Smooth muscle cell (in vitro differentiated cells): ENCODE measurements around the gene DBI. TPM values are rescaled to one million over a fixed set of nuclear protein-coding genes. Genes with fewer than 3 reads are reported as not detected.
"Not testable (repeated sequence)": the region's sequence is repeated elsewhere in the genome, so short reads cannot be mapped to it uniquely, and the experiment has no call there.

Source experiments
- DNase-seq: peaks from one replicate; lab custom pipeline; 2025; ENCODE audit not compliant: unreplicated experiment; lab: John Stamatoyannopoulos, UW
- H2AFZ ChIP-seq: fragments of 200-600 bp; sonication (generic); 2 replicates; pipeline ENCODE4 v1.6.0; 2016; ENCODE audit warnings: antibody characterized with exemption, low read depth, mild to moderate bottlenecking
- H3F3A ChIP-seq: fragments of 200-600 bp; sonication (generic); 2 replicates; pipeline ENCODE4 v1.6.0; 2017; ENCODE audit warnings: antibody characterized with exemption, low read depth
- H3K27ac ChIP-seq: fragments of 200-600 bp; sonication (generic); 2 replicates; pipeline ENCODE4 v1.5.1; 2016; ENCODE audit warnings: low read depth, mild to moderate bottlenecking
- H3K27me3 ChIP-seq: fragments of 200-600 bp; sonication (generic); 2 replicates; pipeline ENCODE4 v1.6.1; 2016; ENCODE audit warnings: low read depth, mild to moderate bottlenecking
- H3K36me3 ChIP-seq: fragments of 200-600 bp; sonication (generic); 2 replicates; pipeline ENCODE4 v1.5.1; 2016; ENCODE audit warnings: low read depth
- H3K4me1 ChIP-seq: fragments of 200-600 bp; sonication (generic); 2 replicates; pipeline ENCODE4 v1.5.1; 2016; ENCODE audit warnings: low read depth
- H3K4me2 ChIP-seq: fragments of 200-600 bp; sonication (generic); 2 replicates; pipeline ENCODE4 v1.6.0; 2016; ENCODE audit warnings: mild to moderate bottlenecking
- H3K4me3 ChIP-seq: fragments of 200-600 bp; sonication (generic); 2 replicates; pipeline ENCODE4 v1.5.1; 2016; ENCODE audit warnings: mild to moderate bottlenecking
- H3K79me2 ChIP-seq: fragments of 200-600 bp; sonication (generic); 2 replicates; pipeline ENCODE4 v1.6.0; 2016; ENCODE audit warnings: low read depth, mild to moderate bottlenecking
- H3K9ac ChIP-seq: fragments of 200-600 bp; sonication (generic); 2 replicates; pipeline ENCODE4 v1.6.0; 2016; ENCODE audit warnings: low read depth
- H3K9me3 ChIP-seq: fragments of 200-600 bp; sonication (generic); replicated peaks from 2 replicates; pipeline ENCODE4 v1.5.1; 2016; ENCODE audit warnings: low read depth
- H4K20me1 ChIP-seq: fragments of 200-600 bp; sonication (generic); 2 replicates; pipeline ENCODE4 v1.6.0; 2016; ENCODE audit warnings: low read depth
- WGBS: methylation state at CpG from one replicate; pipeline ENCODE4 v1.1.7; 2016; ENCODE audit warnings: low lambda C conversion rate; 5-methylcytosine and 5-hydroxymethylcytosine counted together
- polyA plus RNA-seq: library from polyadenylated mRNA; unstranded; fragments of >200 nt; fragmentation: Nextera tagmentation; extraction: Ambion mirVana; gene quantifications from 2 replicates; pipeline ENCODE4 v1.2.1, GENCODE V29; 2016
- total RNA-seq: library from RNA; depleted of rRNA; stranded (reverse); fragments of >200 nt; gene quantifications from 2 replicates; pipeline ENCODE4 v1.2.3, GENCODE V29; 2014
- TF ChIP-seq, protein P1 (sequence below): fragments of 200-600 bp; sonication (generic); IDR thresholded peaks from 2 replicates; pipeline ENCODE4 v1.5.1; 2017; ENCODE audit warnings: borderline replicate concordance, mild to moderate bottlenecking, antibody characterized with exemption; ENCODE audit not compliant: insufficient read depth, poor library complexity, severe bottlenecking

The DBI gene
- total and polyA plus RNA-seq, 2 experiments from 2014 or later, result 126 to 408 TPM

DNA sequence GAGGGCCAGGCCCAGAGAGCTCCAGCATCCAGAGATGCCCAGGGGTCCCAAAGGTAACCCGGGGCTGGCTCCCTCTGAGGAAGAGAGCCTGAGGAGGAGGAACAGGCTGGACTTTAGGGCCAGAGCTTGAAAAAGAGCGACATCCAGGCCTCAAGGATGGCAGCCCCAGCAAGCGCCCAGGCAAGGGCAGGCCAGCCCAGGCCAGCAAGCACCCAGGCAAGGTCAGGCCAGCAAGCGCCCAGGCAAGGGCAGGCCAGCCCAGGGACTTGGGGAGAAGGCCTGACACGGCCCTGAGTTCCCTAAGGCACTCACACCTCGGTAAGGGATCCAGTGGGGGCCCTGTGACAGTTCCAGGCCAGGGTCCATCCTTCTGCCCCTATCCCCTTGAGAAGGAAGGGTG, 30.4 kb downstream of the DBI start:
- no peak for DNase-seq
- Histone ChIP-seq H3K36me3 (no peaks in the 10 kb centered on the region), H4K20me1 (no peaks in the 10 kb centered on the region), H3K27me3 (no peaks in the 10 kb centered on the region), H3K9me3 (no peaks in the 10 kb centered on the region), H3F3A (no peaks in the 10 kb centered on the region), H2AFZ (no peak overlapping the region), H3K9ac (no peak overlapping the region), H3K79me2 (no peaks in the 10 kb centered on the region), H3K27ac (no peak overlapping the region), H3K4me2 (no peak overlapping the region), H3K4me1 (no peaks in the 10 kb centered on the region), H3K4me3 (no peak overlapping the region)
- 93% methylated on average over 6 of the region's 6 CpGs for WGBS
- TF ChIP-seq, protein P1, sequence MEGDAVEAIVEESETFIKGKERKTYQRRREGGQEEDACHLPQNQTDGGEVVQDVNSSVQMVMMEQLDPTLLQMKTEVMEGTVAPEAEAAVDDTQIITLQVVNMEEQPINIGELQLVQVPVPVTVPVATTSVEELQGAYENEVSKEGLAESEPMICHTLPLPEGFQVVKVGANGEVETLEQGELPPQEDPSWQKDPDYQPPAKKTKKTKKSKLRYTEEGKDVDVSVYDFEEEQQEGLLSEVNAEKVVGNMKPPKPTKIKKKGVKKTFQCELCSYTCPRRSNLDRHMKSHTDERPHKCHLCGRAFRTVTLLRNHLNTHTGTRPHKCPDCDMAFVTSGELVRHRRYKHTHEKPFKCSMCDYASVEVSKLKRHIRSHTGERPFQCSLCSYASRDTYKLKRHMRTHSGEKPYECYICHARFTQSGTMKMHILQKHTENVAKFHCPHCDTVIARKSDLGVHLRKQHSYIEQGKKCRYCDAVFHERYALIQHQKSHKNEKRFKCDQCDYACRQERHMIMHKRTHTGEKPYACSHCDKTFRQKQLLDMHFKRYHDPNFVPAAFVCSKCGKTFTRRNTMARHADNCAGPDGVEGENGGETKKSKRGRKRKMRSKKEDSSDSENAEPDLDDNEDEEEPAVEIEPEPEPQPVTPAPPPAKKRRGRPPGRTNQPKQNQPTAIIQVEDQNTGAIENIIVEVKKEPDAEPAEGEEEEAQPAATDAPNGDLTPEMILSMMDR, result no peak

DNA sequence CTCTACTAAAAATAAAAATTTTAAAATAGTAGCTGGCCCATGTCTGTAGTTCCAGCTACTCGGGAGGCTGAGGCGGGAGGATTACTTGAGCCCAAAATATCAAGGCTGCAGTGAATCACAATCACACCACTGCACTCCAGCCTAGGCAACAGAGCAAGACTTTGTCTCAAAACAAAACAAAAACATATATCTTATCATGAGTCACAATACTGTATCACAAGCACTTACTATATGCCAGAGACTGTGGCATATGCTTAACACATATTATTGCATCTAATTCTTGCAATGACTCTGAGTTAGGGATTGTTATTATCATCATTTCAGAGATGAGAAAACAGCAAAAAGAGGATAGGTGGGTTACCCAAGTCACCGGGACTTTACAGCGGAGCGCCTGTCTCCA, 35.3 kb downstream of the DBI start:
- no peak for DNase-seq
- H3F3A ChIP-seq, result no peaks in the 10 kb centered on the region
- no peaks in the 10 kb centered on the region for H4K20me1 ChIP-seq
- no peaks in the 10 kb centered on the region for H3K27me3 ChIP-seq
- H3K79me2 ChIP-seq, result no peaks in the 10 kb centered on the region
- no peaks in the 10 kb centered on the region for H3K9me3 ChIP-seq
- no peaks in the 10 kb centered on the region for H3K36me3 ChIP-seq
- no peak overlapping the region for H3K4me2 ChIP-seq
- H3K4me3 ChIP-seq, result no peak overlapping the region
- no peak overlapping the region for H3K9ac ChIP-seq
- H3K27ac ChIP-seq, result no peak overlapping the region
- no peak overlapping the region for H2AFZ ChIP-seq
- WGBS, result 96% methylated on average over 5 of the region's 5 CpGs
- TF ChIP-seq, protein P1, result no peak
- no peaks in the 10 kb centered on the region for H3K4me1 ChIP-seq

DNA sequence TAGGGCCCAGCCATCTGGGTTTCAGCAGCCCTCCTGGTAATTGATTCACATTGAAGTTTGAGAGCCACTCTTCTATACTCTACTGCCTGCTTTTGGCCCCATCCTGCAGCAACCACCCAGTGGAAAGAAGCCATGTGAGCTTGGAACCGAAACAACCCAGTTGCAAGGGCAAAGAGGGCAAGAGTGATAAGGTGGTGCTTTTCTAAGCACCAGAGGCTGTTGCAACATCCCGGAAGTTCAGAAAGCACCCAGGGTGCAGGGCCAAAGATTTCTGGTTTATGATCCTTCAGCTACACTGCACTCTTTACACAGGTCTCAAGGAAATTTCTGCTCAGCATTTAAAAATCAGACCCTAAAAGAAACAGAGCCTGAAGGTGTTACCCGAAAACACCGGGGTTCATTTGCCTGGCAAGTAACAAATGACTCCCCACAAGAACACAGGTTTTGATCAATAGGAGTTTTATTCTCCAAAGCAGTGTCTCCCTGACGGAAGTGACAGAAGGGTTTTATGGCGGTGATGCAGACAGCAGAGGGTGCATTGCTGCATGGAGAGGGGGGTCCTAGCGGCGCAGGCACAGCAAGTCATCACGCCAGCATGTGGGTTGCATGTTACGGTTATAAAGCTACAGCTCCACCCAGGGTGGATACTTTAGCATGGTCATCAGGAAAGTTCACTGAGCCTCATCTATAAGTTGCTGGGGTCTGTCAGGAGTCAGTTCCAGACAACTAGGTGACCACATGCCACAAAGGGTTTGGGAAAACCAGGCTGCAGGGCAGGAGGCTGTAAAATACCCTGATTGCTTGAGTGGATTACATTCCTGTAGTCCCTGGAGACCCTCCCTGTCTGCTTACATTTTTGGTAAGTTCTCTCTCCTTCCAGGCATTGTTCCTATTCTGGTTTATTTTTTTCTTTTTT, 36.1 kb downstream of the DBI start:
- Histone ChIP-seq H3K4me1 (no peaks in the 10 kb centered on the region), H3F3A (no peaks in the 10 kb centered on the region), H3K79me2 (no peaks in the 10 kb centered on the region), H3K4me3 (no peak overlapping the region), H3K36me3 (no peaks in the 10 kb centered on the region), H3K27me3 (no peaks in the 10 kb centered on the region), H3K9me3 (no peaks in the 10 kb centered on the region), H3K27ac (no peak overlapping the region), H3K9ac (no peak overlapping the region), H3K4me2 (no peak overlapping the region), H2AFZ (no peak overlapping the region), H4K20me1 (no peaks in the 10 kb centered on the region)
- WGBS, result 87% methylated on average over 10 of the region's 10 CpGs
- DNase-seq, result no peak
- TF ChIP-seq, protein P1, result no peak

DNA sequence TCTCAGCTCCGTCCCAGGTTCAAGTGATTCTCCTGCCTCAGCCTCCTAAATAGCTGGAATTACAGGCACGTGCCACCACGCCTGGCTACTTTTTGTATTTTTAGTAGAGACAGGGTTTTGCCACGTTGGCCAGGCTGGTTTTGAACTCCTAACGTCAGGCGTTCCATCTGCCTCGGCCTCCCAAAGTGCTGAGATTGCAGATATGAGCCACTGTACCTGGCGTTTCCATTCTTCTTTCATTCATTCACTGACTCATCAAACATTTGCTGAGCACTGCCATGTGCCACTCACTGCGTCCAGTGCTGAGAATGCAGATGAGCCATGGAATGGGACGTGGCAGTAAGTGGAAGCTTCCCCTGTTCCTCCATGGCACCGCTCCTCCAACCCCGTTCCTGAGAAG, 36.8 kb downstream of the DBI start:
- not testable (repeated sequence) for H4K20me1 ChIP-seq, H3K27me3 ChIP-seq, H3K27ac ChIP-seq, DNase-seq, H3K36me3 ChIP-seq, H3K4me1 ChIP-seq, H3K4me3 ChIP-seq, H3F3A ChIP-seq, H3K79me2 ChIP-seq, H2AFZ ChIP-seq, H3K9ac ChIP-seq, H3K4me2 ChIP-seq, H3K9me3 ChIP-seq
- 92% methylated on average over 12 of the region's 12 CpGs for WGBS
